ENCODE measurements around the gene IQCM. TPM values are rescaled to one million over a fixed set of nuclear protein-coding genes. Genes with fewer than 3 reads are reported as not detected.

The IQCM gene
- total RNA-seq, 2 experiments from 2014 or later: not detected

DNA sequence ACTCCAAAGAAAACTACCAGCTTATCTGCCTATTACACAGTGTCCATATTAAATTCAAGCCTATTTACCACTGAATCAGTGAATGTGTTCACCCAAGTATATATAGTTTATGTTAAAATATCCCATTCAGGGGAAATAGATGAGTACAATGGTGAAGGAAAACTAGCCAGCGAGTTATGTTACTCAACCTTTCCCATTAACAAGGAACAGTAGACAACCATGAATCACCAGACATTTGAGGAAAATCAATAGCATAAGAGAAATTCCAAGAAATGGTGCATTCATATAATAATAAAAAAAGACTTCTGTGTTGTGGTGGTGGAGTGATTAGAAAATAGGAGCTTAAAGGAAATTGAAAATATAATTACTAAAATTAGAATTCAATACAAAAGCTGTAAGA lies 21.3 kb downstream of the IQCM start:
- H4K20me1 ChIP-seq (ENCODE audit: insufficient read depth, low read length): no peaks in the 10 kb centered on the region
- TF ChIP-seq, protein P1, sequence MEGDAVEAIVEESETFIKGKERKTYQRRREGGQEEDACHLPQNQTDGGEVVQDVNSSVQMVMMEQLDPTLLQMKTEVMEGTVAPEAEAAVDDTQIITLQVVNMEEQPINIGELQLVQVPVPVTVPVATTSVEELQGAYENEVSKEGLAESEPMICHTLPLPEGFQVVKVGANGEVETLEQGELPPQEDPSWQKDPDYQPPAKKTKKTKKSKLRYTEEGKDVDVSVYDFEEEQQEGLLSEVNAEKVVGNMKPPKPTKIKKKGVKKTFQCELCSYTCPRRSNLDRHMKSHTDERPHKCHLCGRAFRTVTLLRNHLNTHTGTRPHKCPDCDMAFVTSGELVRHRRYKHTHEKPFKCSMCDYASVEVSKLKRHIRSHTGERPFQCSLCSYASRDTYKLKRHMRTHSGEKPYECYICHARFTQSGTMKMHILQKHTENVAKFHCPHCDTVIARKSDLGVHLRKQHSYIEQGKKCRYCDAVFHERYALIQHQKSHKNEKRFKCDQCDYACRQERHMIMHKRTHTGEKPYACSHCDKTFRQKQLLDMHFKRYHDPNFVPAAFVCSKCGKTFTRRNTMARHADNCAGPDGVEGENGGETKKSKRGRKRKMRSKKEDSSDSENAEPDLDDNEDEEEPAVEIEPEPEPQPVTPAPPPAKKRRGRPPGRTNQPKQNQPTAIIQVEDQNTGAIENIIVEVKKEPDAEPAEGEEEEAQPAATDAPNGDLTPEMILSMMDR (conservative IDR thresholded peaks at IDR 0.05; ENCODE audit: low read length): no peak
- no peak for TF ChIP-seq EZH2phosphoT487 (IDR thresholded peaks at IDR 0.05; ENCODE audit: borderline replicate concordance, low read depth, low read length)
- H3K4me2 ChIP-seq (ENCODE audit: low read length): no peak overlapping the region
- H3K36me3 ChIP-seq (ENCODE audit: insufficient read depth, low read length): no peaks in the 10 kb centered on the region
- no peaks in the 10 kb centered on the region for H3K9me3 ChIP-seq (ENCODE audit: low read length)
- no TSS peak for BruUV-seq (replicated peaks)
- no peaks in the 10 kb centered on the region for H3K4me1 ChIP-seq (ENCODE audit: insufficient read depth, low read length, poor library complexity, severe bottlenecking)
- no peak overlapping the region for H2AFZ ChIP-seq (ENCODE audit: low read length)
- ChIA-PET CTCF (ENCODE audit: unreplicated experiment) (no interaction called here), POLR2A (no interaction called here)
- no peak overlapping the region for H3K27ac ChIP-seq (ENCODE audit: low read depth, low read length, poor library complexity, severe bottlenecking)
- no peak overlapping the region for H3K4me3 ChIP-seq (ENCODE audit: low read depth, low read length, poor library complexity, severe bottlenecking)
- no peaks in the 10 kb centered on the region for H3K9me2 ChIP-seq (ENCODE audit: insufficient read depth, low read length)
- no peaks in the 10 kb centered on the region for H3K79me2 ChIP-seq (ENCODE audit: insufficient read depth, low read depth, low read length)
- no peak for DNase-seq (ENCODE audit: low spot score)
- intact Hi-C loops (cut with micrococcal nuclease; ENCODE audit: unreplicated experiment): no loop called here

GRCh38 chr4:149793459-149793858 lies 22.2 kb downstream of the IQCM start:
- Histone ChIP-seq H3K79me2 (ENCODE audit: insufficient read depth, low read depth, low read length) (no peaks in the 10 kb centered on the region), H3K9me2 (ENCODE audit: insufficient read depth, low read length) (no peaks in the 10 kb centered on the region), H4K20me1 (ENCODE audit: insufficient read depth, low read length) (no peaks in the 10 kb centered on the region), H3K4me2 (ENCODE audit: low read length) (no peak overlapping the region), H3K9me3 (ENCODE audit: low read length) (no peaks in the 10 kb centered on the region), H3K27ac (ENCODE audit: low read depth, low read length, poor library complexity, severe bottlenecking) (no peak overlapping the region), H3K4me3 (ENCODE audit: low read depth, low read length, poor library complexity, severe bottlenecking) (no peak overlapping the region), H3K4me1 (ENCODE audit: insufficient read depth, low read length, poor library complexity, severe bottlenecking) (no peaks in the 10 kb centered on the region), H2AFZ (ENCODE audit: low read length) (no peak overlapping the region), H3K36me3 (ENCODE audit: insufficient read depth, low read length) (no peaks in the 10 kb centered on the region)
- CTCF ChIA-PET (ENCODE audit: unreplicated experiment): no interaction called here
- no peak for TF ChIP-seq EZH2phosphoT487 (IDR thresholded peaks at IDR 0.05; ENCODE audit: borderline replicate concordance, low read depth, low read length)
- TF ChIP-seq, protein P1 (conservative IDR thresholded peaks at IDR 0.05; ENCODE audit: low read length): no peak
- POLR2A ChIA-PET: no interaction called here
- intact Hi-C loops (cut with micrococcal nuclease; ENCODE audit: unreplicated experiment): no loop called here
- BruUV-seq (replicated peaks): no TSS peak
- DNase-seq (ENCODE audit: low spot score): no peak

DNA sequence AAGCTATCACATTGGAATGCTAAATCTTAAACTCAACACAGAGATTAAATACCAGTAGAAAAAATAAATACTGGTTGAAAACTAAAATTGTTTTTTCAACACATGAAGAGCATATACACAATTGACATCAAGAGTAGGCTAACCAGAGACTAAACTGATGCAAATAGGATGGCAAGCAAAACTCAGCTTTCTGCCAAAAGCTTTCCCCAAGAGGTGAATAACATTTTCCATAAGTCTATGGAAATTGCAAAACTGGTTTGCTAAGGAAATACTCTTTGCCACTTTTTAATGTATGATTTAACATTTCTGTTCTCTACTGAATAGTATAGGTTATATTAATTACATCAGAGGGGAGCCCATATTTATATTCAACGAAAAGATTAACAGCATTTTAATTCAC lies 23.8 kb downstream of the IQCM start:
- POLR2A ChIA-PET: no interaction called here
- TF ChIP-seq EZH2phosphoT487 (IDR thresholded peaks at IDR 0.05; ENCODE audit: borderline replicate concordance, low read depth, low read length): no peak
- TF ChIP-seq, protein P1 (conservative IDR thresholded peaks at IDR 0.05; ENCODE audit: low read length): no peak

More for the DNA sequence above, 23.8 kb downstream of the IQCM start:
- CTCF ChIA-PET (ENCODE audit: unreplicated experiment): no interaction called here
- BruUV-seq (replicated peaks): no TSS peak
- intact Hi-C loops (cut with micrococcal nuclease; ENCODE audit: unreplicated experiment): no loop called here
- H3K4me3 ChIP-seq (ENCODE audit: low read depth, low read length, poor library complexity, severe bottlenecking): no peak overlapping the region
- no peaks in the 10 kb centered on the region for H3K79me2 ChIP-seq (ENCODE audit: insufficient read depth, low read depth, low read length)
- no peaks in the 10 kb centered on the region for H3K36me3 ChIP-seq (ENCODE audit: insufficient read depth, low read length)
- no peaks in the 10 kb centered on the region for H3K4me1 ChIP-seq (ENCODE audit: insufficient read depth, low read length, poor library complexity, severe bottlenecking)
- H3K9me2 ChIP-seq (ENCODE audit: insufficient read depth, low read length): no peaks in the 10 kb centered on the region
- no peaks in the 10 kb centered on the region for H3K9me3 ChIP-seq (ENCODE audit: low read length)
- DNase-seq (ENCODE audit: low spot score): no peak
- no peak overlapping the region for H3K27ac ChIP-seq (ENCODE audit: low read depth, low read length, poor library complexity, severe bottlenecking)
- H4K20me1 ChIP-seq (ENCODE audit: insufficient read depth, low read length): no peaks in the 10 kb centered on the region
- no peak overlapping the region for H2AFZ ChIP-seq (ENCODE audit: low read length)
- no peak overlapping the region for H3K4me2 ChIP-seq (ENCODE audit: low read length)
